HepG2 (cell line): ENCODE results near the gene LRP1-AS. TPM values are rescaled to one million over a fixed set of nuclear protein-coding genes. Genes with fewer than 3 reads are reported as not detected.

Experiments used
- ARNT2 ChIP-seq: sonication (generic); formaldehyde crosslinking; IDR thresholded peaks from 2 replicates; pipeline ENCODE4 v1.8.0; 2022; ENCODE audit warnings: mild to moderate bottlenecking, low read depth, missing genetic modification reagents, moderate library complexity
- HMG20B ChIP-seq: conservative IDR thresholded peaks from 2 replicates; pipeline ENCODE4 v1.6.1; 2016; ENCODE audit warnings: missing genetic modification reagents, missing compliant biosample characterization
- HMGXB3 ChIP-seq: sonication (generic); formaldehyde crosslinking; IDR thresholded peaks from 2 replicates; pipeline ENCODE4 v1.4.0; 2020; ENCODE audit warnings: missing genetic modification reagents, borderline replicate concordance
- IRF2 ChIP-seq: IDR thresholded peaks from 2 replicates; pipeline ENCODE4 v1.6.1; 2018; ENCODE audit warnings: missing genetic modification reagents, missing compliant biosample characterization
- KMT2B ChIP-seq: IDR thresholded peaks from 2 replicates; pipeline ENCODE4 v1.6.1; 2016; ENCODE audit warnings: missing genetic modification reagents, missing compliant biosample characterization
- MIER3 ChIP-seq: IDR thresholded peaks from 2 replicates; pipeline ENCODE4 v1.6.1; 2016; ENCODE audit warnings: missing compliant biosample characterization, borderline replicate concordance
- TAF1 ChIP-seq: sonication (generic); formaldehyde crosslinking; IDR thresholded peaks from 2 replicates; pipeline ENCODE4 v1.4.0; 2020; ENCODE audit warnings: missing genetic modification reagents
- ZBTB40 ChIP-seq, 2 experiments: fragments of 450-650 bp in 1 of 2; sonication (generic) in 1 of 2; formaldehyde crosslinking in 1 of 2; IDR thresholded peaks; 2 replicates each; pipeline versions ENCODE4 v1.6.1 to v1.8.0; 2016 to 2022; ENCODE audit warnings: antibody characterized with exemption in 1 of 2, mild to moderate bottlenecking in 1 of 2, missing genetic modification reagents in 1 of 2
- ZNF570 ChIP-seq: sonication (generic); formaldehyde crosslinking; IDR thresholded peaks from 2 replicates; pipeline ENCODE4 v1.4.0; 2020; ENCODE audit warnings: mild to moderate bottlenecking, missing genetic modification reagents, borderline replicate concordance
- ZNF768 ChIP-seq: sonication (generic); formaldehyde crosslinking; IDR thresholded peaks from 2 replicates; pipeline ENCODE4 v1.4.0; 2020; ENCODE audit warnings: missing genetic modification reagents
- ZNF816 ChIP-seq: sonication (generic); formaldehyde crosslinking; IDR thresholded peaks from 2 replicates; pipeline ENCODE4 v1.8.0; 2022; ENCODE audit warnings: missing genetic modification reagents, mild to moderate bottlenecking, borderline replicate concordance
- ZNF841 ChIP-seq: sonication (generic); formaldehyde crosslinking; IDR thresholded peaks from 2 replicates; pipeline ENCODE4 v1.8.1; 2023; ENCODE audit warnings: missing genetic modification reagents, borderline replicate concordance
- ZSCAN29 ChIP-seq: sonication (generic); formaldehyde crosslinking; conservative IDR thresholded peaks from 2 replicates; pipeline ENCODE4 v1.4.0; 2020; ENCODE audit warnings: mild to moderate bottlenecking, missing genetic modification reagents
- polyA plus RNA-seq, 8 experiments: library from polyadenylated mRNA; depleted of rRNA in 3 of 8; stranded (reverse) in 7 of 8; unstranded in 1 of 8; fragments of >200 nt; fragmentation: Illumina TruSeq in 4 of 8; extraction: Trizol in 4 of 8; gene quantifications; 2 replicates each; pipeline versions ENCODE4 v1.2.1 to v1.2.3, GENCODE V29; 2011 to 2016; ENCODE audit warnings: low read depth in 4 of 8, missing spikeins in 1 of 8, mixed read lengths in 1 of 8; ENCODE audit not compliant: insufficient read depth in 1 of 8
- total RNA-seq, 5 experiments: library from RNA; depleted of rRNA; stranded (reverse); fragments of >200 nt; fragmentation: Illumina TruSeq; extraction: Trizol; gene quantifications; 2 replicates each; pipeline ENCODE4 v1.2.3, GENCODE V29; 2016; ENCODE audit warnings: low read depth in 1 of 5

LRP1-AS gene
- total and polyA plus RNA-seq, 2 of the 13 experiments (the other 11 are each of a cell fraction or from before 2014, with no cell fraction given) = 0.20 TPM; not detected in 1

- TF ChIP-seq HMG20B (CRISPR knock-in tag) = no peak
- no peak for TF ChIP-seq ZNF816
- TF ChIP-seq MIER3 = no peak
- TF ChIP-seq KMT2B = no peak
- no peak for TF ChIP-seq TAF1 (CRISPR knock-in tag)
- no peak for TF ChIP-seq HMGXB3 (CRISPR knock-in tag)
- TF ChIP-seq ZSCAN29 (CRISPR knock-in tag) = no peak
- no peak for TF ChIP-seq ZNF570 (CRISPR knock-in tag)
- no peak for TF ChIP-seq ZNF768 (CRISPR knock-in tag)
- TF ChIP-seq ZNF841 (CRISPR knock-in tag) = no peak
- peak; percentile 50; the same call in 1 of the 2 replicates for TF ChIP-seq IRF2 (CRISPR knock-in tag)
- TF ChIP-seq ARNT2 (CRISPR knock-in tag) = no peak
- TF ChIP-seq ZBTB40 (IDR thresholded peaks at IDR 0.05) = no peak
- no peak for TF ChIP-seq ZBTB40 (CRISPR knock-in tag; IDR thresholded peaks at IDR 0.05)
These were observed 34.7 kb downstream of the LRP1-AS start (continued) for GRCh38 chr12:57112492-57113294.
